Upper lobe of right lung (tissue), 1 donor: ENCODE results near the gene SMAD6. TPM values are rescaled to one million over a fixed set of nuclear protein-coding genes. Genes with fewer than 3 reads are reported as not detected.

Experiments used
- ATAC-seq: fragments of 200-7000 bp; cut with Tn5 transposase; one replicate; pipeline ENCODE4 v1.9.1; 2020; ENCODE audit warnings: mild to moderate bottlenecking, moderate library complexity
- DNase-seq: peaks from one replicate; pipeline ENCODE4 v3.0.0-alpha.2; 2020
- H3K27ac ChIP-seq: fragments of 200-600 bp; one replicate; pipeline ENCODE4 v1.8.0; 2022
- H3K27me3 ChIP-seq: fragments of 200-600 bp; one replicate; pipeline ENCODE4 v1.8.0; 2022; ENCODE audit warnings: mild to moderate bottlenecking
- H3K36me3 ChIP-seq: fragments of 200-600 bp; one replicate; pipeline ENCODE4 v1.8.0; 2022
- H3K4me1 ChIP-seq: fragments of 200-600 bp; one replicate; pipeline ENCODE4 v1.8.0; 2022
- H3K4me3 ChIP-seq: fragments of 200-600 bp; one replicate; pipeline ENCODE4 v1.8.0; 2022; ENCODE audit warnings: mild to moderate bottlenecking
- H3K9me3 ChIP-seq: fragments of 200-600 bp; one replicate; pipeline ENCODE4 v1.8.0; 2022
- intact Hi-C: fragments of 100-400 bp; cut with DNase I; formaldehyde crosslinking; loops from one replicate; pipeline ENCODE4 v1.11.0; 2022
- total RNA-seq: library from RNA; stranded (reverse); fragmentation: NEBNext Ultra II Directional; extraction: Animal tissue kit (Norgen Biotek cat#: 25700); gene quantifications from one replicate; pipeline ENCODE4 v1.2.1, GENCODE V29; 2021
- TF ChIP-seq, protein P1 (sequence below): fragments of 200-600 bp; IDR thresholded peaks from one replicate; pipeline ENCODE4 v1.8.0; 2022; ENCODE audit warnings: antibody characterized with exemption
- donor health status: DM: no; HTN: yes; CAD: no; lungs with severe emphysema.

Gene SMAD6
- total RNA-seq, 1 donor from 2014 or later: 167 TPM

DNA sequence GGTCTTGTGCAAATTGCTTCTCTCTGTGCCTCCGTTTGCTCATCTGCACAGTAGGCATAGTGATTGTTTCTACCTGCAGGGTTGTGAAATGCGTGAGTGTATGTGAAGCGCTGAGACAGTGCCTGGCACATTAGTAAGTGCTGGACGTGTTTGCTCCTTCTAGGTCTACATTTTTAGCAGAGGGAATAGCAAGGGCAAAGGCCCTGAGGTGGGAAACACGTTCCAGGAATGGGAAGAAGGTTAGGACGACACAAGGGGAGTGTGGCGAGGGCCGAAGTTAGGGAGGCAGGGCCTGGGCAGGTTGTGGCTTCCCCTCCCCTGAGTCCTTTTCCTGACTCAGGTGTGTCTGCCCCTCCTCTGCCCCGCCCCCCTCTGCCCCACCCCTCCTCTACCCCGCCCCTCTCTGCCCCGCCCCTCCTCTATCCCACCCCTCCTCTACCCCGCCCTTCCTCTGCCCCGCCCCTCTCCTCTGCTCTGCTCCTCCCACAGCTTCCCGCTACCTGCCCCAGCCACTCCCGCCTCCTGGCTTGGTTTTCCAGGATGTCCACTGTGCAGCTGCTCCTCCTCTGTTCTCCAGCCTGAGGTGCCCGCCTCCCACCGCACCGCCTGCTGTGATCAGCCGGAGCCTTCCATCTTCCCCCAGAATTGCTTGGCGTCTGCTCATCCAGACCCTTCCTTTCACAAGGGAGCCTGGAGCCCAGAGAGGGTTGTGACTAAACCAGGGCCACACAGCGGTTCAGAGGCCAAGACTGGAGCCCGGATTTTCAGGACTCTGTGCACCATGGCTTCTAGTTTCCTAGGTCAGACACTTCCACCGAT, 31.1 kb upstream of the SMAD6 start:
- intact Hi-C loops: no loop called here
- no peak overlapping the region for H3K4me3 ChIP-seq
- H3K36me3 ChIP-seq: no peaks in the 10 kb centered on the region
- no peaks in the 10 kb centered on the region for H3K9me3 ChIP-seq
- DNase-seq (peak; percentile 87), ATAC-seq (peak; percentile 89)
- H3K4me1 ChIP-seq: no peaks in the 10 kb centered on the region
- H3K27ac ChIP-seq: no peak overlapping the region
- H3K27me3 ChIP-seq: no peaks in the 10 kb centered on the region
- TF ChIP-seq, protein P1, sequence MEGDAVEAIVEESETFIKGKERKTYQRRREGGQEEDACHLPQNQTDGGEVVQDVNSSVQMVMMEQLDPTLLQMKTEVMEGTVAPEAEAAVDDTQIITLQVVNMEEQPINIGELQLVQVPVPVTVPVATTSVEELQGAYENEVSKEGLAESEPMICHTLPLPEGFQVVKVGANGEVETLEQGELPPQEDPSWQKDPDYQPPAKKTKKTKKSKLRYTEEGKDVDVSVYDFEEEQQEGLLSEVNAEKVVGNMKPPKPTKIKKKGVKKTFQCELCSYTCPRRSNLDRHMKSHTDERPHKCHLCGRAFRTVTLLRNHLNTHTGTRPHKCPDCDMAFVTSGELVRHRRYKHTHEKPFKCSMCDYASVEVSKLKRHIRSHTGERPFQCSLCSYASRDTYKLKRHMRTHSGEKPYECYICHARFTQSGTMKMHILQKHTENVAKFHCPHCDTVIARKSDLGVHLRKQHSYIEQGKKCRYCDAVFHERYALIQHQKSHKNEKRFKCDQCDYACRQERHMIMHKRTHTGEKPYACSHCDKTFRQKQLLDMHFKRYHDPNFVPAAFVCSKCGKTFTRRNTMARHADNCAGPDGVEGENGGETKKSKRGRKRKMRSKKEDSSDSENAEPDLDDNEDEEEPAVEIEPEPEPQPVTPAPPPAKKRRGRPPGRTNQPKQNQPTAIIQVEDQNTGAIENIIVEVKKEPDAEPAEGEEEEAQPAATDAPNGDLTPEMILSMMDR: no peak

DNA sequence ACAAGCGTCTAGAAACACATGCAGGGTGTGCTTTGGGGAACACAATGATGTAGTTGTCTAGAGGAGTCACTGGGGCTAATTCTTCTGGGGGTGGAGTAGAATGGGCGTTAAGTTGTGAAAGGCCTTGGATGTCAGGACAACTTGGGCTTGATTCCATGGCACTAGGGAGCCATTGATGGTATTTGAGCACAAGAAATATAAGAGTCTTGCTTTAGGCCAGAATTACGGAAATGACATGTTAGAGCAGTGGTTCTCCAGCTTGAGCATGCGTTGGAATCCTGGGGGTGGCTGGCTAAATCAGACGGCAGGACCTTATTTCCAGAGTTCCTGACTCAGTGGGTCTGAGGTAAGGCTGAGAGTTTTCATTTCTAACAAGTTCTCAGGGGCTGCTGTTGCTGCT, 29.2 kb upstream of the SMAD6 start:
- H3K4me1 ChIP-seq: no peaks in the 10 kb centered on the region
- no peak for DNase-seq
- no peaks in the 10 kb centered on the region for H3K9me3 ChIP-seq
- H3K36me3 ChIP-seq: no peaks in the 10 kb centered on the region
- ATAC-seq: no peak
- no peak overlapping the region for H3K4me3 ChIP-seq
- H3K27me3 ChIP-seq: no peaks in the 10 kb centered on the region
- intact Hi-C loops: no loop called here
- no peak overlapping the region for H3K27ac ChIP-seq
- TF ChIP-seq, protein P1: no peak

DNA sequence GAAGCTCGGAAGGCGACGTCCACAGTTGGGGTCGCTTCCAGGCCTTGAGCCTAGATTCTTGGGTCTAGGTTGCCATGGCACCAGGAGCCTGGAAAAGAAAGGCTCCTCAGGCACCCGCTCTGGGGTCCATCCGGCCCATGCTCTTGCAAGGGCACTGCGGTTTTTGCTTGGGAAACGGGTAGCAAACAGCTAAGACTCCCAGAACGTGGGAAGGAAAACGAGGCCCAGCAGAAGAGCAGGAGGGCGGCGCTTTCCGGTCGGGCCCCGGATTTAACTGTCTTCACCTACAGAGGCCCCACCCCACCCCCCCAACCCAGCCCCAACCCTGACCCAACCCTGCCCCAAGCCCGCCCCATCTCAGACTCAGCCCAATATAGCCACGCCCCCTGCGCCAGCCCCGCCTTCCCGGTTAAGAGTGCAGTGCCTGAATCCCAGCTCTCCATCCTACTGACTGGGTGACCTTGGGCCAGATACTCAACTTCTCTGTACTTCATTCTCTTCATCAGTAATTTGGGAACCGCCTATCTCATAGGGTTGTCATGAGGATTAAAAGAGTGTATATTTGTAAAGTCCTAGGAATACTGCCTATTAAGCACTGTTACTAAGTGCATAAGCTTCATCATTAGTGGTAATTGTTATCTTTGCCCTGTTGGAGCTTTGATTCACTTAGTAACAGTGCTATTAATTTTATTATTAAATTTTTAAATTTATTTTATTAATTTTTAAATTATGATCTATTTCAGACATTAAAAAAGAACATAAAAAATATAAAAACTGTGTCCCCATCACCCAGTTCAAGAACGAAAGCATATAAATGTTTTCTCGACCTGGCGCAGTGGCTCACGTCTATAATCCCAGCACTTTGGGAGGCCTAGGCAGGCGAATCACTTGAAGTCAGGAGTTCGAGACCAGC, 28.4 kb upstream of the SMAD6 start:
- Histone ChIP-seq H3K9me3 (no peaks in the 10 kb centered on the region), H3K36me3 (no peaks in the 10 kb centered on the region), H3K27me3 (no peaks in the 10 kb centered on the region), H3K4me1 (peaks cover 6% of the 10 kb centered on the region), H3K4me3 (no peak overlapping the region), H3K27ac (no peak overlapping the region)
- TF ChIP-seq, protein P1: no peak
- peak; percentile 77 for DNase-seq
- peak; percentile 47 for ATAC-seq
- intact Hi-C loops: no loop called here

DNA sequence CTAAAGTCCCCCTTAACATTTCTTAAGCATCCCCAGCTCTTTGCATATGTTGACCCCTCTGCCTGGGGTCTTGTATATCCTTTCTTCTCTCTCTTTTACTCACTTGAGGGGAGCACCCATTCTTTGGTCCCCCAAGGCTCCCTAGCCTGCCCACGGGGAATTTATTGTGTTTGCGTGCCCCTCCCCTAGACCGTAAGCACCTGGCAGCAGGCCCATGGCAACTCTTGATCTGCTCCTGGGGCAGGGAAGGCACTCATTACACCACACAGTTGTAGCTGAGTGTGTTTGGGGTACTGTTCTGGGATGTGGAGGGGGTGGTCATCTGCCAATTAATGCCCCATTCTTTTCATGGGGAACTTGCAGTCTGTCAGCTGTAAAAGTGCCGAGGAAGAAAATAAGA, 27.3 kb upstream of the SMAD6 start:
- H3K36me3 ChIP-seq: no peaks in the 10 kb centered on the region
- TF ChIP-seq, protein P1: no peak
- intact Hi-C loops: no loop called here

DNA sequence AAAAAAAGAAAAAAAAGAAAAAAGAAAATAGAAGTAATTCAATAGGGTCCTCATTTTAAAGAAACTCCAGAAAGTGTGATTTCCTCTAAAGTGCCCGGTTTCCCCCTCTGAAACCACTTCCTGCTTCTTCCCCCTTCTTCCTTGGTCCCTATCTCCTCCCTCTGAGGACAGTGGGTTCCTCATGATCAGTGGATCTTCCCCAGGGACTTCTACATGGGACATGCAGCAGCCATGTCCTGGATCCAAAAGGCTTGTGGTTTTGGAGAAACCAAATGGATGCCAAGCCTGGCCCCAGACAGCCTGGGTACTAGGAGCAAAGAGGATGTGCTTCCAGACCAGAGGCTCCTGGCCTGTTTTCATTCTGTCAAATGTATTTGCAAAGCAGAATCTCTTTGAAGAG, 26.6 kb upstream of the SMAD6 start:
- no peak for ATAC-seq
- no peak overlapping the region for H3K4me3 ChIP-seq
- H3K9me3 ChIP-seq: no peaks in the 10 kb centered on the region
- DNase-seq: no peak
- H3K27me3 ChIP-seq: no peaks in the 10 kb centered on the region
- no peak overlapping the region for H3K27ac ChIP-seq
- TF ChIP-seq, protein P1: no peak
- H3K36me3 ChIP-seq: no peaks in the 10 kb centered on the region
- peaks cover 7% of the 10 kb centered on the region for H3K4me1 ChIP-seq
- intact Hi-C loops: no loop called here

More for the DNA sequence above, 27.3 kb upstream of the SMAD6 start:
- Histone ChIP-seq H3K27me3 (no peaks in the 10 kb centered on the region), H3K4me1 (peaks cover 7% of the 10 kb centered on the region), H3K9me3 (no peaks in the 10 kb centered on the region), H3K27ac (no peak overlapping the region), H3K4me3 (no peak overlapping the region)
- DNase-seq (no peak), ATAC-seq (no peak)
